Spleen (tissue), 11 donors: ENCODE measurements around the gene MAG. TPM values are rescaled to one million over a fixed set of nuclear protein-coding genes. Genes with fewer than 3 reads are reported as not detected.
A peak's percentile ranks its signal among the peaks of the same experiment; 100 is the strongest.

Experiments
- DNase-seq: peaks from one replicate; pipeline ENCODE4 v3.0.0-alpha.2; 2020
- H3K27ac ChIP-seq, 8 donors: fragments of 200-600 bp; sonication (generic) in 7 of 8; 1 replicate in 4 of 8; 2 replicates in 4 of 8; pipeline versions ENCODE4 v1.5.0 to v1.8.0; 2016 to 2021; ENCODE audit warnings: inconsistent platforms in 4 of 8, mild to moderate bottlenecking in 4 of 8, moderate library complexity in 1 of 8
- H3K27me3 ChIP-seq, 7 donors: fragments of 200-600 bp; sonication (generic) in 6 of 7; replicated peaks in 1 of 7; 1 replicate in 4 of 7; 2 replicates in 3 of 7; pipeline versions ENCODE4 v1.5.0 to v1.8.0; 2016 to 2021; ENCODE audit warnings: inconsistent platforms in 3 of 7, mild to moderate bottlenecking in 1 of 7
- H3K36me3 ChIP-seq, 6 donors: fragments of 200-600 bp; sonication (generic) in 5 of 6; 1 replicate in 4 of 6; 2 replicates in 2 of 6; pipeline versions ENCODE4 v1.5.0 to v1.8.0; 2016 to 2021; ENCODE audit warnings: inconsistent platforms in 2 of 6
- H3K4me1 ChIP-seq, 6 donors: fragments of 200-600 bp; sonication (generic) in 5 of 6; 1 replicate in 3 of 6; 2 replicates in 3 of 6; pipeline versions ENCODE4 v1.5.0 to v1.8.0; 2016 to 2021; ENCODE audit warnings: inconsistent platforms in 3 of 6
- H3K4me3 ChIP-seq, 8 donors: fragments of 200-600 bp; sonication (generic) in 7 of 8; 1 replicate in 4 of 8; 2 replicates in 4 of 8; pipeline versions ENCODE4 v1.5.0 to v1.8.0; 2016 to 2021; ENCODE audit warnings: inconsistent platforms in 4 of 8, mild to moderate bottlenecking in 4 of 8, moderate library complexity in 2 of 8
- H3K9me3 ChIP-seq, 8 donors: fragments of 200-600 bp; sonication (generic) in 7 of 8; 1 replicate in 4 of 8; 2 replicates in 4 of 8; pipeline versions ENCODE4 v1.5.0 to v1.8.0; 2016 to 2021; ENCODE audit warnings: inconsistent platforms in 4 of 8
- POLR2A ChIP-seq, 3 donors: fragments of 450-650 bp; IDR thresholded peaks; one replicate each; pipeline ENCODE4 v1.5.1; 2017; ENCODE audit warnings: antibody characterized with exemption in 3 of 3, mild to moderate bottlenecking in 1 of 3
- POLR2AphosphoS5 ChIP-seq, 3 donors: sonication (generic); formaldehyde crosslinking; IDR thresholded peaks; one replicate each; pipeline ENCODE4 v1.5.1; 2017; ENCODE audit warnings: antibody characterized with exemption in 3 of 3
- WGBS, 5 donors: extraction: QIAGEN DNeasy Blood & Tissue Kit in 3 of 5; methylation state at CpG; one replicate each; pipeline versions ENCODE4 v1.1.5 to v1.1.7; 2013 to 2018; 5-methylcytosine and 5-hydroxymethylcytosine counted together
- intact Hi-C: fragments of 100-400 bp; cut with DNase I; formaldehyde crosslinking; loops from one replicate; pipeline ENCODE4 v1.15.0; 2023; ENCODE audit warnings: low total_unique reads
- microRNA-seq, 3 donors: library from miRNA; unstranded; fragments of <30 nt; microRNA quantifications; one replicate each; pipeline versions ENCODE4 to v1.1.0, GENCODE V29; 2019 to 2020
- polyA plus RNA-seq, 3 donors: library from polyadenylated mRNA; stranded (reverse); fragments of 200-250 nt; gene quantifications; one replicate each; pipeline ENCODE4 v1.2.1, GENCODE V29; 2013
- total RNA-seq, 7 donors: library from RNA; depleted of rRNA in 3 of 7; stranded (reverse); fragments of >200 nt in 3 of 7; fragmentation: NEBNext Ultra II Directional in 4 of 7; extraction: Animal tissue kit (Norgen Biotek cat#: 25700) in 4 of 7; gene quantifications; one replicate each; pipeline versions ENCODE4 v1.1.0 to v1.2.1, GENCODE V29; 2016 to 2021
- TF ChIP-seq, protein P1 (sequence below), 11 experiments: fragments of 200-600 bp in 7 of 11; fragments of 450-650 bp in 4 of 11; sonication (generic) in 4 of 11; IDR thresholded peaks in 8 of 11; conservative IDR thresholded peaks in 3 of 11; 1 replicate in 7 of 11; 2 replicates in 4 of 11; pipeline versions ENCODE4 v1.4.0 to v1.8.0; 2016 to 2021; ENCODE audit warnings: antibody characterized with exemption in 11 of 11, inconsistent platforms in 4 of 11, mild to moderate bottlenecking in 1 of 11
- donor health status: healthy with polysubstance abuse.
- donor health status: DM: no; HTN: no; CAD: no; lungs with moderate emphysema.
- donor health status: DM: no; HTN: no; CAD: no.
- donor health status: Bipolar disorder and iron deficiency.
- donor health status: healthy.
- donor health status: DM: no; HTN: no; CAD: no.
- donor health status: DM: yes; HTN: yes; CAD: no.

The MAG gene
- total and polyA plus RNA-seq, 10 donors: 0.07 to 55.2 (median 0.38) TPM; not detected in 2

DNA sequence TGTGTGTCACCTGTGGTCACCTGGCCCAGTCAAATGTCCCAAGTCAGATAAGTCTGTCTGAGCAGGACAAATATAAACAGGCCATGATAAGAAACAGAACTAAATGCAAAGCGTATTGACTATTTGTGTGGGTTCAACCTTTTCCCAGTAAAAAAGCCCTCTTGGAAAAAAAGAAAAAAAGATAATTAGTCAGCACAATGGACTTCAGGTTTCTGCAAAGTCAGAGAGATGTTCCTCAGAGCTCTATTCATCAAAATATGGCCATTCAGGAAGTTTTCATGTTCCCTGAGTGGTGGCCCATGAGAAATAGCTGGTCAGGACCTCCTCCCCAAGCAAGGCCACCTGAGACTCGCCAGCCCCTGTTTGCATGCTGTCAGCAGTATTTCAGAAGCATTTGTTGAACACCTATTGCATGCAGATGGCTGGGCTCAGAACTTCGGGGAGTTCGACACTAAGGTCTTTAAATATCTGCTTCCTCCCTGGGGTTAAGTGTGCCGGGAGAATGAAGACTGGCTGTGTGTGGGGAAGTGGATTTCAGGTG lies 69.0 kb downstream of the MAG start:
- H3K36me3 ChIP-seq: no peaks in the 10 kb centered on the region
- intact Hi-C loops: no loop called here
- no peak overlapping the region for H3K4me3 ChIP-seq
- no peaks in the 10 kb centered on the region for H3K9me3 ChIP-seq
- peaks cover 3 to 13% (median 9%) of the 10 kb centered on the region in 6 donors for H3K4me1 ChIP-seq
- no peak overlapping the region for H3K27ac ChIP-seq
- H3K27me3 ChIP-seq: peaks cover 0 to 7% (median 0%) of the 10 kb centered on the region in 7 donors
- WGBS, 5 donors: 12 to 66% (median 39%) methylated on average over 2 to 5 of the region's 5 CpGs; no CpG with 5 or more reads in 1 of the 5 donors
- no peak for DNase-seq
- TF ChIP-seq, protein P1, sequence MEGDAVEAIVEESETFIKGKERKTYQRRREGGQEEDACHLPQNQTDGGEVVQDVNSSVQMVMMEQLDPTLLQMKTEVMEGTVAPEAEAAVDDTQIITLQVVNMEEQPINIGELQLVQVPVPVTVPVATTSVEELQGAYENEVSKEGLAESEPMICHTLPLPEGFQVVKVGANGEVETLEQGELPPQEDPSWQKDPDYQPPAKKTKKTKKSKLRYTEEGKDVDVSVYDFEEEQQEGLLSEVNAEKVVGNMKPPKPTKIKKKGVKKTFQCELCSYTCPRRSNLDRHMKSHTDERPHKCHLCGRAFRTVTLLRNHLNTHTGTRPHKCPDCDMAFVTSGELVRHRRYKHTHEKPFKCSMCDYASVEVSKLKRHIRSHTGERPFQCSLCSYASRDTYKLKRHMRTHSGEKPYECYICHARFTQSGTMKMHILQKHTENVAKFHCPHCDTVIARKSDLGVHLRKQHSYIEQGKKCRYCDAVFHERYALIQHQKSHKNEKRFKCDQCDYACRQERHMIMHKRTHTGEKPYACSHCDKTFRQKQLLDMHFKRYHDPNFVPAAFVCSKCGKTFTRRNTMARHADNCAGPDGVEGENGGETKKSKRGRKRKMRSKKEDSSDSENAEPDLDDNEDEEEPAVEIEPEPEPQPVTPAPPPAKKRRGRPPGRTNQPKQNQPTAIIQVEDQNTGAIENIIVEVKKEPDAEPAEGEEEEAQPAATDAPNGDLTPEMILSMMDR (IDR thresholded peaks at IDR 0.05 in 8 of 11, conservative IDR thresholded peaks at IDR 0.05 in 3 of 11): no peak
- TF ChIP-seq POLR2AphosphoS5 (IDR thresholded peaks at IDR 0.05) (no peak), POLR2A (IDR thresholded peaks at IDR 0.05) (no peak)

- no peak for TF ChIP-seq POLR2AphosphoS5 (IDR thresholded peaks at IDR 0.05)
- TF ChIP-seq POLR2A (IDR thresholded peaks at IDR 0.05): no peak
- TF ChIP-seq, protein P1 (IDR thresholded peaks at IDR 0.05 in 8 of 11, conservative IDR thresholded peaks at IDR 0.05 in 3 of 11): no peak
- peak; percentile 18 for DNase-seq
- Histone ChIP-seq H3K4me3 (no peak overlapping the region), H3K9me3 (no peaks in the 10 kb centered on the region), H3K4me1 (peaks cover 3 to 13% (median 8%) of the 10 kb centered on the region in 6 donors), H3K27me3 (peaks cover 0 to 7% (median 0%) of the 10 kb centered on the region in 7 donors), H3K27ac (no peak overlapping the region), H3K36me3 (no peaks in the 10 kb centered on the region)
- 50 to 81% (median 75%) methylated on average over 1 to 14 of the region's 14 CpGs; no CpG with 5 or more reads in 1 of the 5 donors for WGBS, 5 donors
- intact Hi-C loops: no loop called here
These were observed 70.5 kb downstream of the MAG start for GRCh38 chr19:35362261-35363000.

DNA sequence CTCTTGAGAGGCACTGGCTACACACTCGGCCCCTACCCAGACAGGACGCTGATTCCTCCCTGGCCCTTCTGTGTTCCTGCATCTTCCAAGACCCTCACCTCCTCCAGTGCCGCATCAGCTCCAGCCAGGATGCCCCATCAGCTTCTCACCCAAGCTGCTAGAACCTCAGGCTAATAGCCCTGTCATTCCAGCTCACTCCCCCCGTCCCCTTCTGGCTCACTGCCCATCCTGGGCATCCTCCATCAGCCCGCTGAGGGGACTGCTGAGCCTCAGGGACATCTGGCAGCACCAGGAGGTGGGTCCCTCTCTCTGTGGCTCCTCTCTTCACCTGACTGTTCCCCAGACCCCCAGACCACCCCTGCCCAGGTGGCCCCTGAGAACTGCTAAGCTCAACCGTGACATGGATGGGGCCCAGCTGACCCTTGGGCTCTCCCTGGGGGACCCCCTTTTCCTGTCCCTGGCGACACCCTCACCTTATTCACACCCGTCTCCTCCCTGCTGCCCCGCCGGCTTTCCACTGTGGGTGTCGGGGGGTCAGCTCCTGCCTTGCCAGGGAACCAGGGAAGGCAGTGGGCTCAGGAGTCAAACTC lies 71.1 kb downstream of the MAG start:
- H3K27me3 ChIP-seq: peaks cover 0 to 7% (median 0%) of the 10 kb centered on the region in 7 donors
- H3K4me3 ChIP-seq: no peak overlapping the region
- WGBS, 5 donors: 77 to 96% (median 86%) methylated on average over 7 to 11 of the region's 11 CpGs; no CpG with 5 or more reads in 1 of the 5 donors
- H3K36me3 ChIP-seq: no peaks in the 10 kb centered on the region
- no peaks in the 10 kb centered on the region for H3K9me3 ChIP-seq
- TF ChIP-seq POLR2A (IDR thresholded peaks at IDR 0.05) (no peak), POLR2AphosphoS5 (IDR thresholded peaks at IDR 0.05) (no peak)
- TF ChIP-seq, protein P1 (IDR thresholded peaks at IDR 0.05 in 8 of 11, conservative IDR thresholded peaks at IDR 0.05 in 3 of 11): no peak
- no peak overlapping the region for H3K27ac ChIP-seq
- intact Hi-C loops: no loop called here
- H3K4me1 ChIP-seq: peaks cover 2 to 8% (median 3%) of the 10 kb centered on the region in 6 donors
- no peak for DNase-seq

Small RNA genes within 50 kb of the gene (microRNA-seq; reads per million reads assigned to microRNA genes)
- 4.8 to 13.3 (median 10.8) reads per million in 3 donors for gene MIR5196

Other genes with a start within 250 kb of the MAG start
- not detected for gene FXYD3, start 176.3 kb upstream of the MAG start, total RNA-seq
- 1 to 10 TPM in 1 of 3 donors, under 1 TPM in 2; 0.33 to 1.5 (median 0.70) TPM for gene FXYD3, start 176.3 kb upstream of the MAG start, polyA plus RNA-seq
- 1 to 10 TPM in 4 of 7 donors, under 1 TPM in 2, not detected in 1; 0.68 to 2.8 (median 1.1) TPM for gene LGI4, start 157.1 kb upstream of the MAG start, total RNA-seq
- gene LGI4, start 157.1 kb upstream of the MAG start, polyA plus RNA-seq: 1 to 10 TPM; 2.4 to 9.7 (median 2.5) TPM
- 10 to 100 TPM in 3 of 7 donors, 1 to 10 TPM in 2, under 1 TPM in 1, not detected in 1; 0.83 to 18.1 (median 8.0) TPM for gene FXYD1, start 153.3 kb upstream of the MAG start, total RNA-seq
- 10 to 100 TPM in 2 of 3 donors, 1 to 10 TPM in 1; 9.8 to 17.8 (median 16.0) TPM for gene FXYD1, start 153.3 kb upstream of the MAG start, polyA plus RNA-seq
- gene FXYD7, start 148.9 kb upstream of the MAG start, total RNA-seq: 1 to 10 TPM in 6 of 7 donors, not detected in 1; 1.2 to 3.3 (median 2.5) TPM
- 1 to 10 TPM; 1.6 to 4.4 (median 2.3) TPM for gene FXYD7, start 148.9 kb upstream of the MAG start, polyA plus RNA-seq
- 100 to 1,000 TPM; 132 to 215 (median 162) TPM for gene FXYD5, start 137.4 kb upstream of the MAG start, total RNA-seq
- 100 to 1,000 TPM; 188 to 235 (median 213) TPM for gene FXYD5, start 137.4 kb upstream of the MAG start, polyA plus RNA-seq
- gene FAM187B, start 63.4 kb upstream of the MAG start, total RNA-seq: under 1 TPM in 1 of 7 donors, not detected in 6; 0.51 TPM
- gene FAM187B, start 63.4 kb upstream of the MAG start, polyA plus RNA-seq: under 1 TPM in 2 of 3 donors, not detected in 1; 0.48 to 0.61 TPM
- 10 to 100 TPM; 18.1 to 30.2 (median 21.6) TPM for gene LSR, start 43.2 kb upstream of the MAG start, total RNA-seq
- gene LSR, start 43.2 kb upstream of the MAG start, polyA plus RNA-seq: 10 to 100 TPM; 10.9 to 17.4 (median 11.2) TPM
- 100 to 1,000 TPM; 133 to 206 (median 157) TPM for gene USF2, start 23.2 kb upstream of the MAG start, total RNA-seq
- 100 to 1,000 TPM; 132 to 205 (median 145) TPM for gene USF2, start 23.2 kb upstream of the MAG start, polyA plus RNA-seq
- gene HAMP, start 9.6 kb upstream of the MAG start, total RNA-seq: under 1 TPM in 2 of 7 donors, not detected in 5; 0.60 to 0.67 TPM
- gene HAMP, start 9.6 kb upstream of the MAG start, polyA plus RNA-seq: 1 to 10 TPM in 2 of 3 donors, under 1 TPM in 1; 0.48 to 5.0 (median 2.0) TPM
- gene CD22, start 37.0 kb downstream of the MAG start, total RNA-seq: 100 to 1,000 TPM; 251 to 446 (median 339) TPM
- 100 to 1,000 TPM; 292 to 445 (median 394) TPM for gene CD22, start 37.0 kb downstream of the MAG start, polyA plus RNA-seq
- under 1 TPM in 4 of 7 donors, not detected in 3; 0.16 to 0.32 (median 0.28) TPM for gene FFAR1, start 55.7 kb downstream of the MAG start, total RNA-seq
- gene FFAR1, start 55.7 kb downstream of the MAG start, polyA plus RNA-seq: under 1 TPM; 0.18 to 0.52 (median 0.26) TPM
- 1 to 10 TPM in 4 of 7 donors, under 1 TPM in 2, not detected in 1; 0.55 to 3.2 (median 2.0) TPM for gene FFAR3, start 66.3 kb downstream of the MAG start, total RNA-seq
- under 1 TPM; 0.30 to 0.45 (median 0.33) TPM for gene FFAR3, start 66.3 kb downstream of the MAG start, polyA plus RNA-seq
- gene GPR42, start 78.9 kb downstream of the MAG start, total RNA-seq: under 1 TPM in 3 of 7 donors, not detected in 4; 0.60 to 0.67 (median 0.66) TPM
- gene GPR42, start 78.9 kb downstream of the MAG start, polyA plus RNA-seq: under 1 TPM in 1 of 3 donors, not detected in 2; 0.09 TPM
- 10 to 100 TPM in 5 of 7 donors, 1 to 10 TPM in 2; 3.0 to 53.5 (median 12.6) TPM for gene FFAR2, start 156.1 kb downstream of the MAG start, total RNA-seq
- gene FFAR2, start 156.1 kb downstream of the MAG start, polyA plus RNA-seq: 1 to 10 TPM in 2 of 3 donors, under 1 TPM in 1; 0.89 to 9.0 (median 5.7) TPM
- gene KRTDAP, start 198.3 kb downstream of the MAG start, total RNA-seq: 1 to 10 TPM in 1 of 7 donors, not detected in 6; 3.1 TPM
- not detected for gene KRTDAP, start 198.3 kb downstream of the MAG start, polyA plus RNA-seq
- gene DMKN, start 221.5 kb downstream of the MAG start, total RNA-seq: 10 to 100 TPM in 2 of 7 donors, 1 to 10 TPM in 5; 2.5 to 17.9 (median 4.4) TPM
- 10 to 100 TPM in 2 of 3 donors, 1 to 10 TPM in 1; 7.2 to 15.3 (median 10.7) TPM for gene DMKN, start 221.5 kb downstream of the MAG start, polyA plus RNA-seq
- gene SBSN, start 236.2 kb downstream of the MAG start, total RNA-seq: not detected
- gene SBSN, start 236.2 kb downstream of the MAG start, polyA plus RNA-seq: under 1 TPM; 0.05 to 0.33 (median 0.19) TPM
- gene GAPDHS, start 241.3 kb downstream of the MAG start, total RNA-seq: under 1 TPM in 1 of 7 donors, not detected in 6; 0.17 TPM
- gene GAPDHS, start 241.3 kb downstream of the MAG start, polyA plus RNA-seq: under 1 TPM in 2 of 3 donors, not detected in 1; 0.13 to 0.14 TPM